Subcutaneous adipose tissue (tissue), 4 donors: ENCODE results near the gene LRP1B. TPM values are rescaled to one million over a fixed set of nuclear protein-coding genes. Genes with fewer than 3 reads are reported as not detected.

Experiments
- CTCF ChIP-seq: fragments of 450-650 bp; IDR thresholded peaks from one replicate; pipeline ENCODE4 v1.5.1; 2016; ENCODE audit warnings: low read depth, mild to moderate bottlenecking, control low read depth, antibody characterized with exemption, moderate library complexity
- total RNA-seq, 4 donors: library from RNA; depleted of rRNA; stranded (reverse); fragments of >200 nt; gene quantifications; one replicate each; pipeline ENCODE4 v1.1.0, GENCODE V29; 2016

Gene LRP1B
- total RNA-seq, 4 donors from 2014 or later: 4.2 to 50.2 (median 14.7) TPM

- TF ChIP-seq CTCF: no peak
Measured at GRCh38 chr2:141906678-141907077, 224.1 kb downstream of the LRP1B start.

- TF ChIP-seq CTCF: no peak
Measured at GRCh38 chr2:141900826-141901225, 230.0 kb downstream of the LRP1B start.

GRCh38 chr2:141899740-141900139, 231.1 kb downstream of the LRP1B start:
- no peak for TF ChIP-seq CTCF

- TF ChIP-seq CTCF: no peak
Measured at GRCh38 chr2:141889788-141890187, 241.0 kb downstream of the LRP1B start.

- TF ChIP-seq CTCF: no peak
Measured at GRCh38 chr2:141888987-141889555, 241.7 kb downstream of the LRP1B start.

GRCh38 chr2:141887363-141887762, 243.5 kb downstream of the LRP1B start:
- no peak for TF ChIP-seq CTCF

- no peak for TF ChIP-seq CTCF
Measured at GRCh38 chr2:141878016-141878415, 252.8 kb downstream of the LRP1B start.
